ENCODE measurements around the gene PLA2G7.
"Not testable (repeated sequence)": the region's sequence is repeated elsewhere in the genome, so short reads cannot be mapped to it uniquely, and the experiment has no call there.

Gene PLA2G7

DNA sequence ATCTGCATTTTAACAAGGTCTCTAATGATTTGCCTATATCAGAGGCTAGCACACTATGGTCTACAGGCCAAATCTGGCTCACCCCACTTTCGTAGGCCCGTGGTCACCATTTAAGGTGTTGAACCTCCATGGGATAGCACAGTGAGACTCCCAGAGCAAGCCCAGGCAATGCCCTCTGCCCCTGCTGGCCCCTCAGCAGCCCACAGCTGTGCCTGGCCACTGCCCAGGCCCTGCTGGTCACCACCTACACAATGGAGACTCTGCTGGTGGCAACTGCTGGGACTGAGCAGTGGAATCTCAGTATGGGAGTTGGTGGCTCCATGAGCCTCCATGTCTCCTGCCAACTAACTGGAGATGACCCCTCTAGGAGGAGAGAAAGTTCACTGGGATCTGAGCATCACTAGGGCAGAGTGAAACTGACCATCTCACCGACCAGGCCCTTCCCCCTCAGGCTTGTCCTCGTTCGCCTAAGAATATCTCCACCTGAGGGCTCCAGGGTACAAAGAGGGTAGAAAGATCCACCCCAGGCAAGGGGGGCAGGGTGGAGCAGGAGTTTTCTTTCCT lies 13.8 kb upstream of the PLA2G7 start:
- DNase-seq (no peak), ATAC-seq (no peak)

DNA sequence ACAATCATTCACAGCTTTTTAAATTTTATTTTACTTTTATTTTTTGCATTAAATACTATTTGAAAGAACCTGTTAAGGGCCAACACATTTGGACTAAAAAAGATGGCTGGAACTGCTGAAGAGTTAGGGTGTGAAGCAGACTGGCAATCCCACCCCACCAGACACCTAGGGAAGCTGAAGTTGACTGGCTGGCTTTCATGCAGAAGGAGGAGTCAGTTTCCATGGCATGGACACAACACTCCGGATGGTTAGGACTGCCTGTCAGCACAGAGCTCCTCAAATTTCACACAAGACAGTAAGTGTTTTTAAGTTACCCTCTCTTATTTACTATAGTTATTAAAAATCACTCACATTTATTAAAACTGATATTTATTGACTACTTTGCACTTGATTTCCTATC lies 11.5 kb upstream of the PLA2G7 start, which contains the start of gene ANKRD66:
Gene ANKRD66, plus strand, starts transcription at position 238 of the 400 bp plus-strand sequence. CDS start 5,016 bp downstream, outside the sequence.
- ATAC-seq (no peak), DNase-seq (no peak)

DNA sequence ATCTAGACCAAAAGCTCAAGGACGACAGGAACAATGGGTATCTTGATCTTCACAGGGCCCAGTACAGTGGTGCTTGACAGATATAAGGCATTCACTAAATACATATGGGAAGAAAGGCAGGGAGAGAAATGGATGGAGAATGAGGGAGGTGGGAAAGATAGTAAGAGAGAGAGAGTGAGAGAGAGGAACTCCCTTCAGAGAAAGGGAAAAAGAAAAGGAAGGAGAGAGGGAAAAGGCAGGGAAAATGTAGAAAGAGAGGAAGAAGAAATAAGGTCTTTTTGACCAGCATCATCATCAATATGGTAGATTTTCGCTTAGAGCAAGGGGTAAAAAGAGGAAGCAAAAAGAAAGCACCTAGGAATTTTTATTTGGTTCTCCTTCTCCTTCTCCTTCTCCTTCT lies 10.8 kb upstream of the PLA2G7 start:
- ATAC-seq (no peak), DNase-seq (no peak)

DNA sequence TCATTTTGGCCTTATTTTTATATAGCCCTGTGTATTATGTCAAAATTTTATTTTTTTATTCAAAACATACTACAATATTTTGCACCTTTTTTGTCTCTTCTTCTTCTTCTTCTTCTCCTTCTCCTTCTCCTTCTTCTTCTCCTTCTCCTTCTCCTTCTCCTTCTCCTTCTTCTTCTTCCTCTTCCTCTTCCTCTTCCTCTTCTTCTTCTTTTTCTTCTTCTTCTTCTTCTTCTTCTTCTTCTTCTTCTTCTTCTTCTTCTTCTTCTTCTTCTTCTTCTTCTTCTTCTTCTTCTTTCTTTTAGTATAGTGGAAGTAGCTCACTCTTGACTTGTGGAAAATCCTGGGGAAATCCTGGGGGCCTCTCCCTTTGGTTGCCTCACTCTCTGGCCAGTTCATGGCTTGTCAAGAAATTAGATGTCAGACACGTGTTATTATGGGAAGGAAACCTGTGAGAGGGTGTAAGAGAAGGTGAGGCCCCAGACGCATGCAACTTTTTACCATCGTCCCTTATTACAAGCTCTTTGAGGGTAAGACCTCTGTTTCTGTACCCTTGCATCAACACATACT lies 9.1 kb upstream of the PLA2G7 start:
- not testable (repeated sequence) for DNase-seq, ATAC-seq

DNA sequence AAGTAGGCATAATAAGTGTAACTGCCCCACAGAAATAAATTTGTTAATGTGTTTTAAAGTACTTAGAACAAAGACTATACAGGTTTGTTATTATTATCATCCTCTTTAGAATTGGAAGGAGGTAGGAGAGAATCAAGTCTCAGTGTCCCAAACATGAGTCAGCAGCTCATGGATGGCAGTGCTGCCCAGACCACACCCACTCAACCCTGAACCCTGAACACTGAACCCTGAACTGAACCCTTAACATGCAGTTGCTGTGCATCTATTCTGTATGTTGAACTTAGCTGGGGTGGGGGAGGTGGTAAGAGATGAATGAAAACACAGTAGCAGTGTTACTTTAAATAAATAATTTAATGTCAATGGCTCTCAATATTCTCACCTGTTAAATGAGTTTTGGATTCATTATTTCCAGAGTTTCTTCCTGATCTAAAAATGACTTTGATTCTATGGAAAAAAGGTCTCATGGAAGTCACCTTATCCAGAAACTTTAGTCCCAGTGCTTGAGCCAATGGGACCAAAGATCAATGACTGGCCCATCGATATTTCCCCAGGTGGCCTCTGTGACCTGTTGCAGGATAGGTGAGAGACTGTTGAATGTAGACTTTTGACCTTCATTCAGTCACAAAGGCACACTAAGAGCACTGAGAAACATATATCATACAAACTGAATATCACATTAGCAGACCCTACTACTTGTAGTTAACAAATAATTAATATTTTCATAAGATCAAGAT lies 8.4 kb upstream of the PLA2G7 start:
- DNase-seq = no peak
- ATAC-seq = no peak

DNA sequence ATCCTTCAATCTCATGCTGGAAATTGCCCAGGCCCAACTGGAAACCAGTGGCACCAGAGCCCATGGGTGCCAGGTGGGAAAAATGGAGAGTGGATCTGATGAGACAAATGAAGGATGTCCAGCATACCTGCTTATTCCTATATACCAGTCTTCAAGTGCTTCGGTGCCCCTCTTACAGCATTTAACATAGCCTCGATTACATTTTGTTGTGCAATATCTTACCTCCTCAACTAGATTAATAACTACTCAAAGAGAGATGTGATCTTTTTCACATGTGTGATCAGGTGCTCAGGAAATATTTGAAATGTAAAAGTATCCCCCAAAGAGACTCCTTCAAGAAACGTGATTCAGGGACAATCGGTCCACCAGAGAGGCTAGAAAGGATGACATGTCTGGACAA lies 6.7 kb upstream of the PLA2G7 start:
- ATAC-seq (no peak), DNase-seq (no peak)

DNA sequence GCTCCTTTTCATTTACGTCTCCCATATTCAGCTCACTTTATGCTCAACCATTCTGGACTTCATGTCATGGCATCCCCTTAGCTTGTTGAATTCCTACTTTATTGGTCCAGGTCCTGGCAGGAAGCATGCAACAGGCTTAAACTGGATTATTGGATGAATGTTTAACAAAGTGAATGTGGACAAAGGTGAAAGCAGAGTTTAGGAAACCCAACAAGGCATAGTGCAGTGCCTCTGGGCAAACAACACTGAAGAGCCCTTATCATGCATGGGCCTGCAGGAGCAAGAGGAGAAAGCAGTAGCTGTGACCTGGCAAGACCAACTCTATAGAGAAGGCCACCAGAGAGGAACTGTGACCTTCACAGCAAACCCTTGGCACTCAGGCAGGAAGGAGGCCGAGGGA lies 6.3 kb upstream of the PLA2G7 start:
- no peak for ATAC-seq
- DNase-seq = no peak

DNA sequence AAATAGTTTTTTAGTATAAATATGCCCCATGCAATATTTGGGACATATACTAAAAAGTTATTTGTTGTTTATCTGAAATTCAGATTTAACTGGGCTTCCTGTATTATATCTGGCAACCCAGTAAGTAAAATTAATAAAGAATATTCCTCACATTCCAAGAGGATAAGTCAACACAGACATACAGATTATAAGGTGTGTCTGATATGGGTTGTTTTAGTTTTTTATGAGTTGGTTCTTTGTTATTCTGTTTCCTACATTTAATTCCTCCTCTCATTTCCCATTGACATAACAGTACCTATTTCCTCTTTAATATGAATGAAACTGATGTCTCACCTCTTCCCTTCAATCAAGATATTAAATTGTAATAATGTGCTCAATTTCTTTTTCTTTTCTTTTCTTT lies 1.7 kb upstream of the PLA2G7 start:
- ATAC-seq = no peak
- no peak for DNase-seq

DNA sequence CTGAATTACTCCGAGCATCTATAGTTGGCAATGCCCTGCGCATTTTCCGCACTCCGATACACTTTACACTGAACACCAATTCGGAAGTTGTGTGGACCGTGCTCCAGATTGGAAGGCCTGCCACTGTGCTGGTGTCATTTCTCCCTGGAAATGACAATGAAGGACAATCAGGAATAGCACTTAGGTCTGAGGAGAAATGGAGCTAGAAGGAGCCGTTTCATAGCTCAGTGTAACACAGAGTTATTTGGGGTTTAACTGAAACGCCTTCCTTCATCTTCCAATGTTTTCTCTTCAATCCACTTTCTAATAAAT lies 501 bp upstream of the PLA2G7 start:
- no peak for ATAC-seq
- DNase-seq = no peak

DNA sequence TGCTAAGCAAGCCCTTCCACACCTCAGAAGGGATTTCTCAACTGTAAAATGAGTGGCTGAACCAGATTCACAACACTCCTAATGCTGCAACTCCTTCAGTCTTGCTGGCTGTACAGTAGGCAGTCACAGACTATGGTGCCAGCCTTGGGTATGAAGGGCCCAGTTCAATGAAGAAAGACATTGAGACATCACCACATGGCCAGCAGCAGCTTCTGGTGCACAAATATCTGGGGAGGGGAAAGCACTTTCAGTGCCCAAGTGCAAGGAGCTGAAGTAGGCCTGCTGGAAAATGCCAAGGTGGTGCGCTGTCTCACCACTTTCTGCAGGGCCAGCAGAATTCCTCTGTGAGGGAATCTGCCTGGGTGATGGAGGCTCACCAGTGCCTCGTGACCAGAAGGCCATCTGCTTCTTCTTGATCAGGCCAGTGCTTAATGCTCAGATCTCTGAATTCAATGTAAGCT lies 1.8 kb downstream of the PLA2G7 start:
- ATAC-seq = no peak
- DNase-seq = no peak

DNA sequence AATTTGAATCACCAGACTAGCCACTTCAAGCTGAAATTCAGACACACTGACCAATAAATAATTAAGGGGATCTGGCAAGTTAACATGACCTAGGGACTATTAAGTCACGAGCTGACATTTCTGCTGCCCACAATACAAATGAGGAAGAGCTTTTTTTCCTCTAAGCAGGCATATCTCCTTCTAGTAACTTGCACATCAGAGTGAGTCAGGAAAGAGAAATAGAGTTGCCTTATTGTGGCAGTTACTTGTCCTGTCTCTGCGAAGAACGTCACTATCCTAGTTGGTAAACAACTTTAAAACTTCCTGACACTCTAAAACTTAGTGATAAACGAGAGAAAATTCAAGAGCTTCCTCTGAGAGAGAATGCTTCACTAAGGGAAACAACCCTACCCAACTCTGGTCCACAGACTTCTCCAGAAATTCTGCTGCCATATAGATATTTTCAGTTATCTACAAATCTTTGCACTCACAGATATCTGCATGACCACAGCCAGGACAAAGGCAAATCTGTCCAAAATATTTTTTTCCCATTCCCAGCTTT lies 4.2 kb downstream of the PLA2G7 start:
- DNase-seq = no peak
- ATAC-seq = no peak

DNA sequence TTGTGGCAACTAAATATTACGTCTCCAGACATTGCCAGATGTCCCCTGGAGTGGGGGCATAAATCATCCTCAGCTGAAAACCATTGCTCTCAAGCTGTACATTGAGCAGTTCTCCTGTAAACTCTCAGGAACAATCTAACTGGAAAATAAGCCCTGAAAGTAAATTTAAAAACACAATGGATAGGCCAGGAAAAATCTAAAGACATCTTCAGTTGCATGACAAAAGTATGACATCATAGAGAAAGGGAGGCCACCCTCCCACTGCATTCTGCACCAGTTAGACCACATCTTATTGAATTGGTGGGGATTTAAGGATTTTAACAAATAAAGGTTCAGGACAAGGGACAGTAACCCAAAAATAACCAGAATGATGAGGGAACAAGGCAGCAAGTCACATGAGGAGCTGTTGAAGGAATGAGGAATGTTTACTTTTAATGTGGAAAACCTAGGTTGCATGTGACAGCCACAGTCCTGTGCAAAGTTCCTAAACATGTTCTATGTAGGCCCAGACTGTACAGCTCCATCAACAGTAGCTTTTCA lies 5.3 kb downstream of the PLA2G7 start:
- ATAC-seq = no peak
- DNase-seq = no peak

DNA sequence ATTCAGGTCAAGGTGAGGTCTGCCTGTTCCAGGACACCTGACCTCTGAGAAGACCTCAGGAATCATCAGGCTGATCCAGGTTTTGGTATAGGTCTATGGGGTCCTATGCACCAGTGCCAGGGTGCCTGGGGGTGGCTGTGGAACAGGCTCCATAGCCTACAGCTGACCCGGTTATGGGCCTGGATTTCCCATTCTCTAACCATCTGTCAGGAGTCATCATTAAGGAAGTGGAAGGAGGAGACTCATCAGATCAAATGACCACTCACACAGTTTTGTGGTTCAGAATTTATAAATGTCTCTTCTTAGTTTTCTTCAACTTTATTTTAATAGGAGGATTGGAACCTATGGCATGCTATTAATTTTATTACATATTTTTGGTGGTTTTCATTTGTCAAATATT lies 14.8 kb downstream of the PLA2G7 start:
- ATAC-seq = no peak
- no peak for DNase-seq

DNA sequence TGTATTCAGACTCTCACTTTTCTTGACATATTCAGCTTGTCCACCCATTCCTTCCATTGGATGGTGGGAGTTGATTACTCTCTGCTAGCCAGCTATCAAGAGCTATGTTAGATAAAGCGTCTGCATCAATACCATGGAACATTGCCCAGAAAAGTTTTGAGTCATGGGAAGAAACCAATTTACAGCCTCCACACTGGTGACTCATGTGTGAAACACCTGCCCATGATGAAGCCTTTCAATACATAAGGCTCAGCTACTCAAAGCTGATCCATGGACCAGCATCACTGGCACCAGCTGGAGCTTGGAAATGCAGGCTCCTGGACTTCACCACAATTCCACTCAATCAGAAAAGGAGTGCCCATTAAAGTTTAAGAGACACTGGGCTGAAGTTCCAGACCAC lies 16.1 kb downstream of the PLA2G7 start:
- peak; percentile 36 for ATAC-seq
- DNase-seq = no peak

DNA sequence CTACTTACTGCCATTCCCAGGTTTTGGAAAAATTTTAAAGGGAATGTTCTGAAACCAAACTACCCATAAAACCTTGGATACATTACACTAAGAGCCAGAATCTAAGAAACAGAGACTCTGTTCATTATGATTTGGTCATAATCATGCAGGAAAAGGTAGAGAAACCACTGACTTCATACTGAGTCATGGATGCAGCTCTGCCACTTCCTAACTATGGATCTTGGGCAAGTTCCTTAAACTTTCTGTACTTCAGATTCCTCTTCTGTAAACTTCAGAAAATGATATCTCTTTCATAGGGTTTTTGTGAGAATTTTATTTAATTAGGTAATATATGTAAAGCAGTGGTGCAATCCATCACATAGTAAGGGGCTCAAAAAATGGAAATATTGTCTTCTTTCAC lies 20.0 kb downstream of the PLA2G7 start:
- no peak for DNase-seq
- ATAC-seq = no peak

DNA sequence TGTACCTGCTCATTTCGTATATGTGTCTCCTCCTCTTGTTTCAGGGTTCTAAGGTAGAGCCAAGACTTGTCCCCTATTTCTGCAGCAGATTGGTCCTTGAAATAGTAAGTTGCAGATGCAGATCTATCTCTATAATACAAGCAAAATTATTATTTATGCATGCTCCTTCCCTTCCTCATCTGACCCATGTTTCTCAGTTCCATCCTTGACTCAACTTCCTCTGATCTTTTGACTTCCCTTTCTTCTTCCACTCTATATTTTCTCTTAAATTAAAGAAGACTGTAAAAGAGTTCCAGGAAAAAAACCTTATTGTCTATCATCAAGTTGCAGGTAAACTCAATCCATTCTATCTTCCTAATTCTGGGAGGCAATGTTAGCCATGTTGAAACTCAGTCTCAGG lies 23.7 kb downstream of the PLA2G7 start:
- ATAC-seq = no peak
- DNase-seq = no peak

DNA sequence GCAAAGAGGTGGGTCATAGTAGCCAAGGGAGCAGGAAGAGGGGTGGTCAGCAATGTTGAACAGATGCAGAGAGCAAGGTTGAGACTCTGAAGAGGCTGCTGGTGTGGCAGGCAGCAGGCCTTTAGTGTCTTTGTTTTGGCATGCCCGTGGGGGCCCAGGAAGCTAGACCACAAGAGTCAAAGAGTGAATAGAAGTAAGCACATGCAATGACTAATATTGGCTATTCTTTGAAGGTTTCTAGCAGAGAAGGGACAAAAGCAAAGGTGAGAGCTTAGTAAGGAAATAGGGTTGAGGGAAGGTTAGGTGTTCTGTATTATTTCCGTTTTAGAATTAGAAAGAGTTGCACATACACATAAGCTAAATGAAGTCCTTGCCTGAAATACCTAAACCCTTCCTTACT lies 28.7 kb downstream of the PLA2G7 start:
- DNase-seq (no peak), ATAC-seq (no peak)

DNA sequence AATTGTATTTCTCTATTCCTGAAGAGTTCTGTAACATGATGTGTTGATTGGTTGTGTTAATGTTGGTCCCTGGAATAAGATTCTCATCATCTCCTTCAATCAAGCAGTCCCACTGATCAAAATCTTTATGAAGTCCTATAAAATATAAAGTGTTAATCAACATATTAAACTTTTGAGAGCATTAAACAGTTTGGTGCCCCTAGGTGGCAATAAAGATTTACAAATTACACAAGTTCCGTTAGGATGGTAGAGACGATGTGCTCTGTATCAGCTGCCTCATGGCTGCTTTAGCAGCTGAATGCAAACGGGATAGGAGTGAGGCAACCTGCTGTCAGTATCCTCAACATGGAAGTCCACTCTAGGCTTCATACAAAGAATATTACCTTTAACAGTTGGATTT lies 30.6 kb downstream of the PLA2G7 start:
- DNase-seq = no peak

DNA sequence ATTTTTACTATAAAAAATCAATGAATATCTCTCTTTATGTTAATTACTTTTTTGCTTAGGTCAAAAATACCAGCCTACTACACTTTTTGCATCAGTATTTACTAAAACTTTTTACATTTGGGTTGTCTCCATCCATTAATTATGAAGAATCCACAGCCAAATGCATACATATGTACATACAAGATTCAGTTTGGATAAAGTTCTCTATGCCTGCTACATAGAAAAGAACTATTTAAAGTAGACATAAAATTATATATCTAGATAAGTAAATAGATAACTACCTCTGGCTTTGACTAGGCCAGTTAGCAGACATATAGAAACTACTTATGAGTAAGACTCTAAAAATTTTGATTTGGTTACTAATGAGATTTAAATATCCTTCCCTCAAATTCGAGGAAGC lies 35.2 kb downstream of the PLA2G7 start:
- DNase-seq = no peak

More for the DNA sequence above, 30.6 kb downstream of the PLA2G7 start:
- ATAC-seq = peak; percentile 46

DNA sequence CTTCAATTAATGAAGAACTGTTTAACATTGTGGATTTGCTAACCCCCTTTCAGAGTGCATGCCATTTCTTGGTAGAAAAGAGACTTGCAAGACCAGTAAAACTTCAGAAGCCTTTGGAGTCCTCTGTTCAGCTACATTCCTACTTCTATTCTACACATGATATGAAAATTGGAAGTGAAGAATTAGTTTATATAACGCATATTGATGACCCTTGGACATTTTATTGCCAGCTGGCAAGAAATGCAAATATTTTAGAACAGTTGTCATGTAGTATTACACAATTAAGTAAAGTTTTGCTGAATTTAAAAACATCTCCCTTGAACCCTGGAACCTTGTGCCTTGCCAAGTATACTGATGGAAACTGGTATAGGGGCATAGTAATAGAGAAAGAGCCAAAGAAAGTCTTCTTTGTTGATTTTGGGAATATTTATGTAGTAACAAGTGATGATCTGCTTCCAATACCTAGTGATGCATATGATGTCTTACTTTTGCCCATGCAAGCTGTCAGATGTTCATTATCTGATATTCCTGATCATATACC lies 44.2 kb downstream of the PLA2G7 start:
- DNase-seq = no peak

More for the DNA sequence above, 35.2 kb downstream of the PLA2G7 start:
- no peak for ATAC-seq

DNA sequence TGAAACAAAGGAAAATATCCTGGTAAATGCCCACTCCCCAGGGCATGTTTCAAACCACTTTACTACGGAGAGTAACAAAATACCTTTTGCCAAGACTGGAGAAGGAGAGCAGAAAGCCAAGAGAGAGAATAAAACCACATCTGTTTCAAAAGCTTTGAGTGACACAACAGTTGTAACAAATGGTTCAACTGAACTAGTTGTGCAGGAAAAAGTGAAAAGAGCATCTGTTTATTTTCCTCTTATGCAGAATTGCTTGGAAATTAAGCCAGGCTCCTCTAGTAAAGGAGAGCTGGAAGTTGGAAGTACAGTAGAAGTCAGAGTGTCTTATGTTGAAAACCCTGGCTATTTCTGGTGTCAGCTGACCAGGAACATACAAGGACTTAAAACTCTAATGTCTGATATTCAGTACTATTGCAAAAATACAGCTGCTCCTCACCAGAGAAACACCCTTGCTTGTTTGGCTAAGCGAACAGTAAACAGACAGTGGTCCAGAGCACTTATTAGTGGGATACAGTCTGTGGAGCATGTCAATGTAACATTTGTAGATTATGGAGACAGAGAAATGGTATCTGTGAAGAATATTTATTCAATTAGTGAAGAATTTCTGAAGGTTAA lies 44.9 kb downstream of the PLA2G7 start:
- ATAC-seq (no peak), DNase-seq (no peak)

More for the DNA sequence above, 44.2 kb downstream of the PLA2G7 start:
- ATAC-seq = no peak

DNA sequence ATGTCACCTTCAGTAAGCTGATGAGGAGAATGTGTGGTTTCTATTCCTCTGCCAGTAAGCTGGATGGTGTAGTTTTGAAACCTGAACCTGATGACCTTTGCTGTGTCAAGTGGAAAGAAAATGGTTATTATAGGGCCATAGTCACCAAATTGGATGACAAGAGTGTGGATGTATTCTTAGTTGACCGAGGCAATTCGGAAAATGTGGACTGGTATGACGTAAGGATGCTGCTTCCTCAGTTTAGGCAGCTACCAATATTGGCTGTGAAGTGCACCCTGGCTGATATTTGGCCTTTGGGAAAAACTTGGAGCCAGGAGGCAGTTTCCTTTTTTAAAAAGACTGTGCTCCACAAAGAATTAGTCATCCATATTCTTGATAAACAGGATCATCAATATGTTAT lies 45.5 kb downstream of the PLA2G7 start:
- DNase-seq (no peak), ATAC-seq (no peak)

DNA sequence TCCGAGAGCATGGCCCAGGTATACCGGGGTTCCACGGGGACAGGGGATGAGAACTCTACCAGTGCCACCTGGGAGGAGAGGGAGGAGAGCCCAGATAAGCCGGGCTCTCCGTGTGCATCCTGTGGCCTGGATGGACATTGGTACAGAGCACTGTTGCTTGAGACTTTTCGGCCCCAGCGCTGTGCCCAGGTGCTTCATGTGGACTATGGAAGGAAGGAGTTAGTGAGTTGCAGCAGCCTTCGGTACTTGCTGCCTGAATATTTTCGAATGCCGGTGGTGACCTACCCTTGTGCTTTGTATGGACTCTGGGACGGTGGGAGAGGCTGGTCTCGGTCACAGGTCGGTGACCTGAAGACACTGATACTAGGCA lies 46.2 kb downstream of the PLA2G7 start:
- ATAC-seq = no peak
- DNase-seq = no peak
